ENCODE measurements around the gene SPPL2A.

- TF ChIP-seq, protein P1, sequence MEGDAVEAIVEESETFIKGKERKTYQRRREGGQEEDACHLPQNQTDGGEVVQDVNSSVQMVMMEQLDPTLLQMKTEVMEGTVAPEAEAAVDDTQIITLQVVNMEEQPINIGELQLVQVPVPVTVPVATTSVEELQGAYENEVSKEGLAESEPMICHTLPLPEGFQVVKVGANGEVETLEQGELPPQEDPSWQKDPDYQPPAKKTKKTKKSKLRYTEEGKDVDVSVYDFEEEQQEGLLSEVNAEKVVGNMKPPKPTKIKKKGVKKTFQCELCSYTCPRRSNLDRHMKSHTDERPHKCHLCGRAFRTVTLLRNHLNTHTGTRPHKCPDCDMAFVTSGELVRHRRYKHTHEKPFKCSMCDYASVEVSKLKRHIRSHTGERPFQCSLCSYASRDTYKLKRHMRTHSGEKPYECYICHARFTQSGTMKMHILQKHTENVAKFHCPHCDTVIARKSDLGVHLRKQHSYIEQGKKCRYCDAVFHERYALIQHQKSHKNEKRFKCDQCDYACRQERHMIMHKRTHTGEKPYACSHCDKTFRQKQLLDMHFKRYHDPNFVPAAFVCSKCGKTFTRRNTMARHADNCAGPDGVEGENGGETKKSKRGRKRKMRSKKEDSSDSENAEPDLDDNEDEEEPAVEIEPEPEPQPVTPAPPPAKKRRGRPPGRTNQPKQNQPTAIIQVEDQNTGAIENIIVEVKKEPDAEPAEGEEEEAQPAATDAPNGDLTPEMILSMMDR (IDR thresholded peaks at IDR 0.05; ENCODE audit: low read length): no peak
- TF ChIP-seq EZH2 (IDR thresholded peaks at IDR 0.05; ENCODE audit: borderline replicate concordance, low read length): no peak
Measured at GRCh38 chr15:50697109-50697797, 68.3 kb downstream of the SPPL2A start.

Data from OCI-LY1 (cell line).